SK-N-SH (cell line): ENCODE data around the gene MOK.

Source experiments
- CTCF ChIP-seq: fragments of 200-600 bp; sonication (generic); IDR thresholded peaks from 2 replicates; pipeline ENCODE4 v1.6.1; 2017; ENCODE audit warnings: antibody characterized with exemption, mild to moderate bottlenecking, moderate library complexity
- EP300 ChIP-seq, 2 experiments: IDR thresholded peaks; 2 replicates each; pipeline versions ENCODE4 v1.4.0 to v1.6.1; 2012; ENCODE audit warnings: borderline replicate concordance in 1 of 2, low read depth in 1 of 2, low read length in 1 of 2
- MAX ChIP-seq: IDR thresholded peaks from 2 replicates; pipeline ENCODE4 v1.4.0; 2012; ENCODE audit warnings: low read depth
- POLR2AphosphoS5 ChIP-seq: IDR thresholded peaks from 2 replicates; pipeline ENCODE4 v1.6.1; 2012; ENCODE audit warnings: low read depth, low read length
- RXRA ChIP-seq: IDR thresholded peaks from 2 replicates; pipeline ENCODE4 v1.4.0; 2012; ENCODE audit warnings: low read depth, mild to moderate bottlenecking, borderline replicate concordance
- TEAD4 ChIP-seq: IDR thresholded peaks from 2 replicates; pipeline ENCODE4 v1.4.0; 2012; ENCODE audit warnings: mild to moderate bottlenecking, borderline replicate concordance; ENCODE audit not compliant: insufficient read depth
- USF1 ChIP-seq: IDR thresholded peaks from 2 replicates; pipeline ENCODE4 v1.4.0; 2012; ENCODE audit warnings: low read depth, borderline replicate concordance
- USF2 ChIP-seq: fragments of 150-350 bp; IDR thresholded peaks from 2 replicates; pipeline ENCODE4 v1.6.1; 2017; ENCODE audit warnings: antibody characterized with exemption, low read length, low read depth, borderline replicate concordance
- YY1 ChIP-seq: IDR thresholded peaks from 2 replicates; pipeline ENCODE4 v1.4.0; 2012; ENCODE audit warnings: low read depth, mild to moderate bottlenecking
- ZBTB33 ChIP-seq: IDR thresholded peaks from 2 replicates; pipeline ENCODE4 v1.4.0; 2012; ENCODE audit warnings: low read depth, borderline replicate concordance

GRCh38 chr14:102344485-102344884 is 39.5 kb upstream of the MOK start:
- TF ChIP-seq POLR2AphosphoS5 (no peak), YY1 (no peak), CTCF (no peak), USF2 (no peak), USF1 (no peak), RXRA (no peak), MAX (no peak), EP300 (IDR thresholded peaks at IDR 0.05; ENCODE audit: borderline replicate concordance in 1 of 2, low read depth in 1 of 2, low read length in 1 of 2) (no peak), TEAD4 (no peak), ZBTB33 (no peak)
